ENCODE data around the gene COX14.
A peak's percentile ranks its signal among the peaks of the same experiment; 100 is the strongest.

The COX14 gene

GRCh38 chr12:50084775-50085614, 27.0 kb upstream of the COX14 start, which contains the start of gene SMARCD1:
Gene SMARCD1, plus strand, starts transcription at chr12:50085342. Its CDS starts 28 bp downstream, at chr12:50085370.
- peak; percentile 65 for DNase-seq (ENCODE audit: low read depth)

DNA sequence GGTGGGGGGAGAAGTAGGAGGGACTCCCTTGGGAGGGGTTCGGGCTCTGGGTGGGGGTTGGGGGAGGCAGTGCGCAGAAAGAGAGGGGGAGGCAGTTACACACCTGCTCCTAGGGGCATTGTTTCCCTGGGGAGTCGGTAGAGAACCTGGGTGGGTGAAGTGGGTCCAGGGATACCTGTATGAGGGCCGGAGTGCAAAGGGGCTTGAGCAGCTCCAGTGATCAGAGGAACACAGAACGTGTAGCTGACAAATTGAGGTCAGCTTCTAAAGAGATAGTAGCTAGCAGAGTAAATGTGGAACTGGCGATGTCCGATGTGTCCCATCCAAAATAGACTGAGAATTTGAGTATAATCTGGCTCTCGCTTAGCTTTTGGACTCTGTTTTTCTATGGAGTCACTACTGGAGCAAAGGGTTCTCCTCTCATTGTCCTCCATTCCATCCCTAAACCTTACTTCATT, 26.4 kb upstream of the COX14 start:
- no peak for DNase-seq (ENCODE audit: low read depth)

- DNase-seq (ENCODE audit: low read depth), result no peak
These were observed 25.9 kb upstream of the COX14 start for GRCh38 chr12:50086148-50086547.

GRCh38 chr12:50087151-50087550, 24.9 kb upstream of the COX14 start:
- no peak for DNase-seq (ENCODE audit: low read depth)

- DNase-seq (ENCODE audit: low read depth), result no peak
These were observed 24.0 kb upstream of the COX14 start for GRCh38 chr12:50087995-50088394.

GRCh38 chr12:50088577-50089335, 23.3 kb upstream of the COX14 start:
- no peak for DNase-seq (ENCODE audit: low read depth)

DNA sequence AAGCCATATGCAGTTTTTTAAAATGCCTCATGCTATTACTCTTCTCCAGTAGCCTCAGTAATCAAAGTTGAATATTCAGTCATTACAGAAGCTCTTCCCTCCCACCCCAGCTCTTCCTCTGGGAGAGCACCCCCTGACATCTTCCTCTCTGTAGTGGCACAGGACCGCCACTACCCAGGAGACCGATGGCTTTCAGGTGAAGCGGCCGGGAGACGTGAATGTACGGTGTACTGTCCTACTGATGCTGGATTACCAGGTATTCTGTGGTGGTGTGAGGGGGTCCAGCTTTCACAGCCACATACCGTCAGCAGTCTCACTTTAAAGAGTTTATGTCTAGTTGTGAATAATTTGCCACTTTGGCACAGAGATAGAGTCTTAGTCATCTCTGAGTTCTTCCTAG, 22.3 kb upstream of the COX14 start:
- no peak for DNase-seq (ENCODE audit: low read depth)

DNA sequence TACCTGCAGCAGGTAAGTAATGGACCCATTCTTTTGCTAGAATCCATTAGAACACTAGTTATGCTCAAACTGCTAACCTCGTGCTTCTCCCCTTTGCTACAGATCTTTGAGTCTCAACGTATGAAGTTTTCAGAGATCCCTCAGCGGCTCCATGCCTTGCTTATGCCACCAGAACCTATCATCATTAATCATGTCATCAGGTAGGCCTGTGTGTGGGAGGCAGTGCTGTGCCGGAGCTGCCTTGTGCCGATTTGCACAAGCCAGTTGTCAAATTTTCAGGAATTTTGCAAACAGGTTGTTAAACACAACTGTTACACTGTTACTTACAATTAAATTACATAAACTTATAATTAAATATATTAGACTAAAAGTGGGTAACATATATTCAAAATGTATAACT, 21.6 kb upstream of the COX14 start:
- DNase-seq (ENCODE audit: low read depth), result no peak

DNA sequence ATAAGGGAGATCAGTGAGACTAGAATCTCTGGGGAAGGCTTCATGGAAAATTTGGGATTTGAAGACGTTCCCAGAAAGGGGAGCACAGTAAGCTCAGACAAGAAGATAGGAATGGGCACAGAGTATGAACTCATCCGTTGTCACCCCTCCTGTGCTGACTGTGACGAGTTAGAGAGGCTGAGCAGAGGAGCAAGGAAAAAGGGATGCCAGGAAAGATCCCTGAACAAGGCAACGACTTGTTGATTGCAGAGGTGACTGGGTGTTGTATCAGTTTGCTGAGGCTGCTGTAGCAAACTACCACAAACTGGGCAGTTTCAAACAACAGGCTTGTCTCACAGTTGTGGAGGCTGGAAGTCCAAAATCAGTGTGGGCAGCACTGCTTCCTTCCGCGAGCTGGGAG, 14.1 kb upstream of the COX14 start:
- DNase-seq (ENCODE audit: low read depth), result no peak

- DNase-seq (ENCODE audit: low read depth), result no peak
These were observed 12.6 kb upstream of the COX14 start for GRCh38 chr12:50099302-50100008.

DNA sequence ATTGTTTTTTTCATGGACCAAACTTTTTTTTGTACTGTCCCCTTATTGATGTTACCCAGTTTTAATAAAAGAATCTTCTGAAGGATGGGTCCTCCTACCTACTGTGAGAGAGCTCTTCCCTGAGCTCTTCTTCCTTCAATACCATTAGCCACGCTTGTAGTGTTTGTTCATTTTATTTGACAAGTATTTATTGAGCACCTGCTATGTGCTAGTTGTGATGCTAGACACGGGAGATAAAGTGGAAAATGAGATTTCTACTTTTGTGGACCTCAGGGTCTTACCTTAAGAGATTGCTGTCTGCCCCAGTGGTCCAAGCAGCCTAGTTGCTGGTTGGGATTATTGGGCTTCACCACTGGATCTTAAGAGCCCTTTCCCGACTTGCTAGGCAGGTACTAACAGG, 11.5 kb upstream of the COX14 start:
- DNase-seq (ENCODE audit: low read depth), result no peak

GRCh38 chr12:50101663-50102062, 10.4 kb upstream of the COX14 start:
- no peak for DNase-seq (ENCODE audit: low read depth)

DNA sequence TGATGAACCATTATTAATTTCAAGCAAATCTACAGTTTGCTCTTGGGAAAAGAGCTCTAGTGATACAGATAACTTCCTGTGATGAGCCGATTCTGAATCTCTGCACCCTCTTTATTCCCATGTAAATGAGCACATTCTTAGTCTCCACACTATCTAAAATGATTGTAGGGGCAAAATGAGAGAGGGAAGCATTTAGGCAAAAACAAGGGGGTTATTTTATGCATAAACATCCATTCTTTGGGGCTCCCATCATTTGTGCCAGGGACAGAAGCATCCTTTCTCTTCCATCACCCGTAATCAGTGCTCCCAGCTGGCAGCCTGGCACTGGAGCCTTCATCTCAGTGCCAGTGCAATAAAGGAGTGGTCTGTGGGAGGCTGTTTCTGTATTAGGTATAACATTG, 9.9 kb upstream of the COX14 start:
- no peak for DNase-seq (ENCODE audit: low read depth)

DNA sequence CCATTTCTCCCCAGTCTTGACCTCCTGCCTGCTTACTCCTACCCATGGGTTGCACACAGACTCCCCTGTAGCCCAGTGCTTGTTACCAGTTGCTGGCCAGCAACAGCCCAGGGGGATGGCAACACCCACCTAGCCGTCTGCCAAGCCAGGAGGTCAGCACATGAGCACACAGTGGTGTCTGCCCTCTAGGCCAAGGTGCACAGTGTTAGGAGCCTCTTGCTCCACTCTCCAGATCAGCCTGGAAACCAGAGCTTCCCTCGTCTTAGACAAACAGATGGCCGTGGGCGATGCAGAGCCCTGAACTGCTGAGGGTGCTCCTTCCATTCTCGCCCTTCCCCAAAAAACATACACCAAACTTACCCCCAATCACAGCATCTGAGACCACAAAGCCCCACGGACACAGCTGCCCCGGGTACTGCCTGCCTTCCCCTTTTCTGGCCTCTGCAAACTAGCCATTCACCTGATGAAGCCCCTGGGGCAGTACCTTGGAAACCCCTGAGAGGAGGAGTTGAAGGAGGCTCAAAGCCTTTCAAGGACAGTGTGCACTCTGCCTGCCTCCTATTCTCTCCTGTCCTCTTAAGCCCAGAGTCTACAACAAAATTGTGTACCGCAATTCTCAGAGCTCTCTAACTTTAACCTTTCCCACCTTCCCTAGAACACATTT, 9.3 kb upstream of the COX14 start:
- no peak for DNase-seq (ENCODE audit: low read depth)

DNA sequence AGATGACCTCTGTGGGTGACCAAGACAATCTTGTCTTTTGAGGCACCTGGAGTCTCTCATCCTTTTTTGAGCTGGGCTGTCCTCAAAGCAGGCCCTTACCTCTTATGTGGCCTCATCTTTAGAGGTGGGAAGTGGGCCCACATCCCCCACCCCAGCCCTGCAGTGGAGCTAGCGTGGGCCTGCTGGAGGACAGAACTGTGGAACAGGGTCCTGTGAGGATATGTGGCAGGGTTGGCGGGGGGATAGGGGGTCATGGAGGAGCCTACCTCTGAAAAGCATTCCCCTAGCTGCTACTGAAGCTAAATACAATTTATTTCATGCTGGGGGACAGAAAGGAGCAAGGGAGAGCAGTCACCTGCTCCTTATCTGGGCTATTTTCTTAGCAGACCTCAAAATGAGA, 8.7 kb upstream of the COX14 start:
- DNase-seq (ENCODE audit: low read depth), result no peak

DNA sequence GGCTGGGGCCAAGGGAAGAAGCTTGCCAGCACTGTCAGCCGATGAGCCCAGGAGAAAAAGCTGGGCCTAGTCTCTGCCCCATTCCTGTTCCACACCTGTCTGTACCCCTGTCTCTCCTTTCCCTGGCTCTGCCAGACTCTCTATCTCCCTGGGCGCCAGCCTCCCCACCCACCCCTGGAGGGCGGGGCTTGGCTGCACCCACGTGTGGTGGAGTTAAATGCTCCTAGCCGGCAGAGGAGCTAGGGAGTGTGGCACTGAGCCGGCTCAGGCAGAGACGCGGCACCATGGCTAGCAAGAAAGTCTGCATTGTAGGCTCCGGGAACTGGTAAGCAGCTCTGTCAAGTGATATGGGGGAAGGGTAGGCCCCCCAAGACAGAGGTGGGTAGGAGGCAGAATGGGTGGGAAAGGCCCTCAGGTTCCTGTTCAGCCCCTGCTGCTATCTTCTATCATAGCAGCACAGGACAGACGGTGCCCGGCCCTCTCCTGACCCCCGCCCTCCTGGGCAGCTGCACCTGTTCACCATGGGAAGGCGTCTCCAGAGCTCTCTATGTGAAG, 8.2 kb upstream of the COX14 start, which contains the start of gene GPD1:
TSS of gene GPD1 (plus strand) at position 242 of the 555 bp plus-strand sequence. CDS start at position 285, 43 bp downstream.
- DNase-seq (ENCODE audit: low read depth), result no peak

- no peak for DNase-seq (ENCODE audit: low read depth)
These were observed 7.3 kb upstream of the COX14 start for GRCh38 chr12:50104417-50105366.

DNA sequence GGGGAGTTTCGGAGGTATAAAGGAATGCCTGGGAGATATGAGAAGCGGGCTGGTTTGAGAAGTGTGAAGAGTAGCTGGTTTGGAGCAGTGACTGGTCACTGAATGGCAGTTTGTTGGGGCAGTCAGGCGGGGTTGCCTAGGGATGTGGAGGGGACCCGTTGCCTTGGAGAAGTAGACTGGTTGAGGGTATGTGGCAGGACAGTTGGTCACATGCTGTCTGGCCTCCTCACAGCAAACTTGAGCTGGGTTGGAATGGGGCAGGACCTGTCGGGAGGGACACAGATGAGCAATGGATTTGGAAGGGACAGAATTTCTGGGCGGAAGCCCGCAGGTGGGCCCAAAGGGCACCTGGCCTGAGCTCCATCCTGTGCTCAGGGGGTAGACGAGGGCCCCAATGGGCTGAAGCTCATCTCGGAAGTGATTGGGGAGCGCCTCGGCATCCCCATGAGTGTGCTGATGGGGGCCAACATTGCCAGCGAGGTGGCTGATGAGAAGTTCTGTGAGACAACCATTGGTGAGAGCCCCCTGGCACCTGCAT, 6.1 kb upstream of the COX14 start:
- no peak for DNase-seq (ENCODE audit: low read depth)

- no peak for DNase-seq (ENCODE audit: low read depth)
These were observed 5.1 kb upstream of the COX14 start for GRCh38 chr12:50106907-50107306.

Measured in stimulated activated CD8-positive, alpha-beta memory T cell treated with anti-CD3 and anti-CD28 coated beads, Interleukin-15, amount 100 ng/mL, for 1 hour (primary cell).